ENCODE measurements around the gene MAP3K14.

DNA sequence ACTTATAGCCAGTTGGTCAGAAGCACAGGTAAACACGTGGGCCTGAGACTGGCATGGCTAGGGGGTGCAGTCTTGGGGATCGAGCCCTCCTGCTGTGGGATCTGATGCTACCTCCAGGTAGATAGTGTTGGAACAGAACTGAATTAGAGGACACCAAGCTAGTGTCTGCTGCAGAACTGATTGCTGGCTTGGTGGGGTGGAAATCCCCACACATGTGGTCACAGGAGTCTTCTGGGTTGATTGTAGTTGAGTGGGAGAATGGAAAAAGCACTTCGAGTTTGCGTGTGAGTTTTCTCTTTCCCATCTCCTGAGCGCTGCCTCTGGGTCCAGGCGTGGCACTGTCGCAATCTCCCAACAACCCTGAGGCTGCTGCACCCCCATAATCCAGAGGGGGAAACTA, 46.9 kb downstream of the MAP3K14 start:
- TF ChIP-seq POLR2A (IDR thresholded peaks at IDR 0.05) (no peak), CTCF (IDR thresholded peaks at IDR 0.05) (no peak)

Data from thyroid gland (tissue), 4 donors.